GM19240 (cell line): ENCODE measurements around the gene ROGDI.
A peak's percentile ranks its signal among the peaks of the same experiment; 100 is the strongest.

Experiments used
- DNase-seq: peaks from one replicate; pipeline ENCODE4 v3.0.0; 2011; ENCODE audit warnings: low spot score; ENCODE audit not compliant: insufficient read length

The ROGDI gene

DNA sequence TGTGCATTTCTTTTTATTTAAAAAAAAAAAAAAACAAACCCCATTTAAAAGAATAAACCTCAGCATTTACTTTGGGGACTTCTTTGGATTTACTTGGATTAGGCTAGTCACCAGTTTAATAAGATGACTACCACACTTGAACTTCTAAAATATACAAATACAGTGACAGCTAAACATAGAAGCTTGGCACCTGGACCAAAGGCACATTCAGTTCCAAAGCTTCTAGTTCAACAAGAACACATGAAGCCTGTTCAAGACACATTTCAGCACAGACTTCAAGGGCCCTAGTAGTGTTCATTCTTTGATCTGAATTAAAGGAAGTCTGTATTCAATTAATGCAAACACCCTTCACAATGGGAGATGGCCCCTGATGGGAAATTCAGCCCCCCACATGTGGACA lies 11.6 kb upstream of the ROGDI start:
- no peak for DNase-seq

DNA sequence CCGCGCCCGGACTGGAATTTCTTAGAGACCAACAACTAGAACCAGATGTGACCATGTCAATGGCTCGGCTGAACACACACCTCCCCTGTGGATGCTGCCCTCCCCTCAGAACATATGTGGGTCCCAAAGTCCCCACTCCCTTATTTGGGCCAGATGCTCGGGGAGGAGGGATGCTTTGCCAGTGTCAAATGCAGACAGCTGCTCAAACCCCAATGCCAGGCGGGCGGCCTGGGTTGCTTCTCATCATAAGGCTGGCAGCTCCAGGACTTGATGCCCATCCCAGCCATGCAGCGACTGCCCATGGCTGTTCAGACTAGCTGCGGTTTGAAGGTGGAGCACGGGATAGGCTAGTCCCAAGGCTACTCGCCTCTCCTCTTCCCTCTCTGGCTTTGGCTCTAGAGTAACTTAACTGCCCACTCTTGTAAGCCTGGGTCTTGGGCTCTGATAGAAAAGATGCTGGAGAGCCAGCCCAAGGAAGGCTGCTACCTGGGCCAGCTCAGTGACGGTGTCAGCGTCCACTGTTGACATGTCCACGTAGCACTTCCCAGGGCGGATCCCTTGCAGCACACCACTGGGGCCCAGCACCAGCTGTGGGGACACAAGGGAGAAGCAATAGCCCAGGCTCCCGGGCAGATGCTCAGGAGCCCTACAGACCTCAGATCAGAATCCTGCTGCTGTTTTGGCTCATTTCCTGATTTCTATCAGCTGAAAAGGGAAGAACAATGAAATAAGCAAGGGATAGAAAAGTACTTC lies 11.0 kb upstream of the ROGDI start:
- DNase-seq, result no peak

DNA sequence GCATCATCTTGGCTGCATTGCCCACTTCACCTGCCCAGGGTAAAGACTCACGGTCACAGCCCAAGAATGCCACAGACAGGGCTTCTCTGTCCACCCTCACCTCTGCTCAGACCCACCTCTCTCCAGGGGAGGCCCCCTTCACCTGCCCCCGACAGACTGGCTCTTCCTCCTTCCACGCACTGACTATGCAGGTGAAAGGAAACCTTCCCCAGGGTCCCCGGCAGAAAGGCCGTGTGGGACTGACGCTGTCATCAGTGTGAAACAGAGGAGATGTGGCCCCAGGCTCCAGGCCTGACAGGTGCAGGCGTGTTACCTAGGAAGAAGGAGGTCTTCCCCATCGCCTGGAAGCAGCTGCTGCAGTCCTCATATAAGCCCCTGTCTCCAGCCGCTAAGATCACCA lies 9.3 kb upstream of the ROGDI start:
- no peak for DNase-seq

DNA sequence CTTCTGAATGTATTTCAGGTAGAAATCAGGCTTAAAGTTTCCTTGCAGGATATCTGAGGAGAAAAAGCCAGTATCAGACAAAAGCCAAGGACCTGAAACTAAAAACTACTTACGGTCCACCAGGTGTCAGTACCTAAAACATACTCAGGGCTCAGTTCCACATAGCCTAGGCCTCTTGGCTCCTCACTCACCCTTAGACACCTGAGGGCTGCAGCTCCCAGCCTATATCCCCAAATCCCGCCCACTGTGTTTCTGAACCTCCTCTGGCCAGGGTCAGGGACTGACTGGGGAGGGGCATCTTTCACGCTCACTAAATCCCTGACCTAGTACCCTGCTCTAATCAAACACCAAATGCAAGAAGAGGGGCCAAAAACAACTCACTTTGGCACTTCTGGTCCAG lies 8.8 kb upstream of the ROGDI start:
- DNase-seq, result no peak

DNA sequence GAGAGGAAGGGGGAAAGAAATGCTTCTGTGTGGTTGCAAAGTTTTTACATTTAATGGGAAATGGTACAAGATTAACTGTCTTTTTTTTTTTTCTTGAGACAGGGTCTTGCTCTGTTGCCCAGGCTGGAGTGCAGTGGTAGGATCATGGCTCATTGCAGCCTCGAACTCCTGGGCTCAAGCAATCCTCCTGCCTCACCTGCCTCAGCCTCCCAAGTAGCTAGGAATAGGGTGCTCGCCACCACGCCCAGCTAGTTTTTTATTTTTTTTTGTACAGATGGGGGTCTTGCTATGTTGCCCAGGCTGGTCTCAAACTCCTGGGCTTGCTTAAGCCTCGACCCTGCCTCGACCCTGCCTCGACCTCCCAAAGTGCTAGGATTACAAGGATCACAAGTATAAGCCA lies 3.8 kb upstream of the ROGDI start:
- DNase-seq, result no peak

DNA sequence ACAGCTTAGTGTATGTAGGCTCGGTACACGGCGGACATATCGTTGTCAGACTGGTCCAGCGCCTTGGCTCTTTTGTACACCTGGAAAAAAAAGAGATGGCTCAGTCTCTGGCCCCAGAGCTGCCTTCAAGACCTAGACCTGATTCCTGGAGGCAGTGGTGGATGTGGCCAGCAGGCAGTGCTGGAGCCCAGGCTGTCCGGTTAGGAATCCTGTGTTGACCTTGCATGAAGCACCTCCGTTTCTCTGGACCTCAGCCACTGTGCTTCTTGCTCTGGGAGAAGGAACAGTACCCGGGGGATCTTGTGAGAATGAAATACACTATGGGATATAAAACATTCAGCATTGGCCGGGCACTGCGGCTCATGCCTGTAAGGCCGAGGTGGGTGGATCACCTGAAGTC lies 2.8 kb upstream of the ROGDI start:
- DNase-seq, result no peak

DNA sequence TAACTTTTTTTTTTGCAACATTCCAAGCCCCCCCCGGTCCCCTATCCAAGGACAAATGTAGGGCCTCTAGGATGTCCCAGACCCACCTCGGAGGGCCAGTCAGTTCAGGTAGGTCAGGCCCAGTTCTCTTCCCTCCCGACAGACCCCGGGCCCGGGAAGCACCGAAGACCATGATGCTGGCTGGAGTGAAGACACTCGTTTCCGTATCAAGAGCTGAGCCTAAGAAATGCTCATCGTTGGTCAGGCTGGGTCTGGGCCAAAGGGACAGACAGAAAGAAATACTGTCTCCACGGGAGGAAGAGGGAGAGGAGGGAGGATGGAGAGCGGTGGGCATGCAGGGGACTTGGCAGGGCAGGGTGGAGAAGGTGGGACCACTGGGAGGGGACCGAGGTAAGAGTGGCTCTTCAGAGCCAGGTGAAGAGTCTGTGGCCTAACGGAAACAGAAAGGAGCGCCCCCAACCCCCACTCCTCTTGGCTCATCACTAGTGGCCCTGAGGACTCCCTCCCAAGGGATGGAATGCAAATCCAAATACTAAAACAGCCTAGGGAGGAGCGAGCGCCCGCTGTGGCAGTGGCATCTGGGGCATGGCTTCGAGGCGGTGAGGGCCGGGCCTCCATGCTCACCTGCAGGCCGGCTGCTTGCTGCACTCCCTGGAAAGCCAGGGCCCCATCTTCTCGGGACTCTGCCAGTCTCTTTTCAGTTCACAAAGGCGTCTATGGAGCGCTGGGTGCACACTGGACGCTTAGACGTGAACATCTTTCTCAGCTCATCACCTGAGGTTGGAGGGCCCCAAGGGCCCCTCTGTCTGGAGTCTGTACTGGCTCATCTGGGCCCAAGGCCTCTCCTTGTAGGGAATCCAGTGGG lies 1.7 kb upstream of the ROGDI start:
- DNase-seq, result no peak

DNA sequence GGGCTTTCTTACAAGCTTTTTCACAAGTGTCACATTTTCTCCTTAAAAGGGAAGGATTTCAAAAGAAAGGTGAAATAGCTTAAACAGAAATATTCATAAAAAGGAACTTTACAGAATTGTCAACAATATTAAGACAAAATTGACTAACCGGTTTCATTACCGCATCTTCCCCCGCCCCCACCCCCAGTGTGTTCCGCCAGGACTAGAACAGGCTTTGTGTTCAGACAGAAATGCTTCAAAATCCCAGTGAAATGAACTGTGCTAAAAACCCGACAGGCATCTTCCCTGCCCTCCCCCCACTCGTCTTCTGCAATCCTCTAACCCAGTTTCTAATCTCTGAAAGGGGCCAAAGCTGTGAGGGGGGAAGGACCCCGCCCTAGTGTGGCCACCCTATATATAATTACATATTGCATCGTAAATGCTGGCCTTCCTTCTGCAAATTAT lies 990 bp upstream of the ROGDI start:
- no peak for DNase-seq

DNA sequence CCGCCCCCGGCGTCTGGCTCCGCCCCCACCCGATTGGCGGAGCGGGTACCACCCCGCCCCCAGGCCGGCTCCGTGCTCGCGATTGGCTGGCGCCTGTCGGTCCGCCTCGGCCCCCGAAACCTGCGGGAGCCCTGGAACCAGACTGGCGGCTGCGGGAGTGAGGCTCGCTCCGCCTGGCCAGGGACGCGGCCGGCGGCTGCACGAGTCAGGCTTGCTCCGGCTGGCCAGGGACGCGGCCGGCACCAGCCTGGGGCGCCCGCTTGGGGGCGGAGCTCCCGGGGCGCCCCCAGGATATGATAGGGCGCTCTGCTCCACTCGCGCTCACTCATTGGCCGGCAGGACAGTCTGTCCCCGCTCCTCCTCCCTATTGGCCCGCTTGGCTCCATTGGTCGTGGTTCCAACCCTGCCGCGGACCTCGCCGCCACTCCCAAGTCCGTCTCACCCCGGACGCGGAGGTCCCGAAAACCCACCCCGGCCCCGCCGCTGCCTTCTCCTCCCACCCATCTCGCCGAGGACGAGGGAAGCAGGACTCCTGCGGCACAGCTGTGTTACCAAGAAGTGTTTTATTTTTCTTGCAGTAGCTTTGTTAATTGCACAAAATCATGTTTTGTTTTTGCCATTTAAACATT lies 340 bp upstream of the ROGDI start:
- DNase-seq, result peak; percentile 89

DNA sequence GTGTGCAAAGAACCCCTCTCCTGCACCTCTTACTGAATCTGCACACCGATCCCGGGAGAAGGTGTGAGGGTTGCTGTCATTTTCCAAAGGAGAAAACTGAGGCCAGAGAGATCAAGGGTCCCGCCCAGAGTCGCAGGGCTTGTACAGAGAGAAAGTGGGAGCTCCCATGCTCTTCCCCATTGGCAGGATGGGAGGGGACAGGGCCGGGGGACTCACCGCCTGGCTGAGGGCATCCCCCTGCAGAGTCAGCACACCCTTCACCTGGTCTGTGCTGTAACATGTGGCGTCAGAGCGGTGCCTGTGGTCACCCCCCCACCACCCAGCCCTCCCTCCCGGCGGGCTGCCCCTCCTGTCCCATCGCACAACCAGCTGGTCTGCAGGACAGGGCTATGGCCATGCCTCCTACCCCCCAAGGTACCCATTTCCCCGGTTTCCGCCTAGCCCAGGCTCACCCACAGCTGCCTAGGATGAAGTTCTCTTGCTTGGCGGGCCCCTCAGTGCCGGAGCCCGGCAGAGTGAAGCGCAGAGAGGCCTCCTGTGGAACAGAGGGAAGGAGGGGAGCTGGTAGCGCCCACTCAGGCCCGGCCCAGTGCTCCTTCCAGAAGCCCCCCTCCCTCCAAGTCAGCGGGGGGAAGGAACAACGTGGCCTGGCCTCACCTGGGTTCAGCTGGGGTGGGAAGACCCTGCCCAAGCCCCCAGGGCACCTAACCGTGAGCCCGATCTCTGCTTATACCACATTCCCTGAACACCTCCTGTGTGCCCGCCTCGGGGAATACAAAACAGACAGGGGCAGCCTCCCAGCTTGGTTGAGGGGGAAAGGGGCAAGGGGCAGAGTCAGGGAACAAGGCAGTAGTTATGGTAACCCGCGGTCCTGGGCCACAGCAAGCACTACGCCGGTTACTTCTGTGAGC lies 1.1 kb downstream of the ROGDI start:
- no peak for DNase-seq

DNA sequence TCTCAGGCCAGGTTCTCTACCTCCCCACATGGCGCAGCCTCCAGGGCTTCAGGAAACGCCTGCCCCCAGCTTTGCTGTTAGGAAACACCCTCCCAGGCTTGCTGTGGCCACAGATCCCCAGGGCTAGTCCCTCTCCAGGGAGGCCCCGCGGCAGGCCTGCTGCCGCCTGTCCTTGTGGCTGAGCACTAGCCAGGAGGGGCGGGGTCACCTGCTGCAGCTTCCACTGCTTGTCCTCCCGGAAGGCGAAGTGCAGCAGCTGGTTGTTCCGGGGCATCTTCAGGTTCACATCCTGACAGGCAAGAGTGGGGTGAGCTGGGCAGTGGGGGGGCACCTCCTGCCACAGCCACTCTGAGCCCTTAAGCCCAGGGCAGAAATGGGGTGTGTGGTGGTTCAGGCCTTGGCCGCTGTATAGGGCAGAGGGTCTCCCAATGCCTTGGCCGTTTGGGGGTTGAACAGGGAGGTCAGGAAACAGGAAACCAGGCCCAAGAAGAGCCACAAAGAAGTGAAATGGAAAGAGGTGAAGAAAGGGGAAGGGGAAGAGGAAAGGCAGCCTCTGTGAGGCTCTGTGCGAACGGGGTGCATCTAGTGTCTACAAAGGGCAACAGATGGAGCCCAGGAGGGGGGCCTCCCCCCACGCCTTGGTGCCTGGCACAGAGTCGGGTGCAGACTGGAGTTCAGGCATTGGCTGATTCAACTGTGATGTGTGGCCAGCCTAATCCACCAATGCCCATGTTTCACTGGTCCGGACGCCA lies 2.0 kb downstream of the ROGDI start:
- no peak for DNase-seq

DNA sequence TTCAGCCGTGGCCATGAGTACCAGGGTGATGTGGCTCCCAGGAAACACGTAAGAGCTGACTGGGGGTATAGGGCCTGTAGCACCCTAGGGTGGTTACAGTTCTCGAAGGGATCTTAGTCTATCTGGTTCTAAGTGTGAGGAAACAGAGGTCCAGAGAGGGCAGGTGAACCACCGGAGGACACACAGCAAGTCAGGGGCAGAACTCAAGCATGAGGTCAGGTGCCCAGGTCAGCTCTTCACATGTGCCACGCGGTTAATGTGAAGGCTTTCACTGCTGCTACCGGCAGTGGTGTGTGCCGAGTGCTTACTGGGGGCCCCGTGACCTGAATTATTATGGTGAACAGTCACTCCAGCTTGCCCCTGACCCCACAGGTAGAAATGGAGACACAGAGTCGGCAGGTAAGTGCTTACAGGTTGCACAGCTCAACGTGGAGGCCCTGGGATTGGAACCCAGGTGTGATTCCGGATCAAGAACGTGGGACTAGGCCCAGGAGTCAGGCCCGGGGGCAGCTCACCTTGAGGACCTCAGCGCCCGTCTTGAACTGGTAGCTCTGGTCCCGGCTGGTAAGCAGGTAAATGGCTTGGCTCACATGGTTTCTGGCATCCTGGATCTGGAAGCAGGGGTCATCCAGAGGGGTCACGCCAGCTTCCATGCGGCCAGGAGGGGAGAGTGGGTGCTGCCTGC lies 3.1 kb downstream of the ROGDI start:
- DNase-seq, result no peak

DNA sequence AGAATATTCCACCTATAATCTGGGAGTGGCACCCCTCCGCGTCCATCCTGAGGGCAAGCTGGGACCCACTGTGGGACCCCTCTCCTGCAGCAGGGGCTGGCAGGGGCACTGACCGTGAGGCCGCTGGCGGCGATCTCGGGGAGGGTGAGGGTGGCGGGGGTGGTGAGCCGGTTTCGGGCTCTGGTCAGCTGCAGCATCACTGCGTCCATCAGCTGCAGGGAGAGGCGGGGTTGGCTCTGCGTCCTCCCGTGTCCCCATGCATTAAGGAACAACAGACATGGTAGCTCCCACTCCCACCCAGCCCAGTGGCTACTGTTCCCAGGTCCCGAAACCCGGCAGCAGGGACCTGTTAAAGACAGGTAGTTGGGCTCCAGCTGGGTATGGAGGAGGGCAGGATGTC lies 4.0 kb downstream of the ROGDI start:
- DNase-seq, result no peak

DNA sequence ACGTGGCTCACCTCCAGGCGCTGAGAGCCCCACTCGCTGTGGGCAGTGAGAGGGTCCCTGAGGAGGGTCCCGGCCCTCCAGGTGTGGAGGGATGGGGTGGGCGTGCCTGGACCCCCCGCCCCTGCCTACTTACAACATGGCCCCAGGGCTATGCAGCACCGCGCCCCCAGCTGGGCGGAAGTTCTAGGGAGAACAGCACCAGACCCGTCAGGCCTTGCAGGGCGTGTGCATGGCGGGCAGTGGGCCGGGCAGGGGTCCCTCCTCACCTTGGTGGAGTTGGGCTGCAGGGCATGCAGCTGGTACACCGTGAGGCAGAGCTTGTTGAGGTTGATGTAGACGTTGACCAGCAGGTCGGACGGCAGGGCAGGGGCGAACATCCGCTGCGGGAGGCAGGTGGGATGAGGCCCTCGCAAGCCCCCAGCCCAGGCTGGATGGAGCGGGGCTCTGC lies 4.6 kb downstream of the ROGDI start:
- no peak for DNase-seq

DNA sequence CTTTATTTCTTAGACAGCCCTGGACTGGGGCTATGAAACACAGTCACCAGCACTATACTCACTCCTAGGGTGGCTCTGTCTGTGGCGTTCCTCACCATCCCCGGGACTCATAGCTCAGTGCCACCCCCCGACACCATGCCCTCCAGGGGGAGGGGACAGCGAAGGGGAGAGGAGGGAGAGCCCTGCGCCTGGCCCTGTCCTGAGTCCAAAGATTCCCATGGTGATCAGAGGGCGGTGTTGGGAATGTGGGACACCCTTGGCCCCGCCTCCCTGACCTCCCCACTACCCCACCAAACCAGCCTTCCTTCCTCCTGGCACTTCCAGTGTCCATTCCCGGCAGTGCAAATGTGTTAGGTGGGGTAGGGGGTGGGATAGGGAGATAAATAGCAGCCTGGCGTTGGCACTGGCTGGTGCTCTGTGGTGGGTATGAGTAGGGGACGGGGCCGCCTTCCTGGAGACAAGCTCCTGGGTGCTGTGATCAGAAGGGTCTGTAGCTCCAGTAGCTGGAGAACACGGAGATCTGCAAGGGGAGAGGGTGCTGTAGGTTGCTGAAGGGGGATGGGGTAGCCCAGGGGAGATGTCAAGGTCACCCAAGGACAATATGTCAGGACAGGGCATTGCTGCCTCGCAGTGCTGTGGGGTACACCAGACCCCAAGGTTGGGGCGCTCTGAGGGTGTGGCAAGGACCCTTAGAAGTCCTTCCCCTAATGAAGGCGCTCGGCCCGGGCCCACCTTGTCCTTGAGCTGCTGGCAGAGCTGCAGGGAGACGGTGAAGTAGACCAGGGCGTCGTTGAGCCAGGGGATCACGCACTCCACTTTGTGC lies 5.2 kb downstream of the ROGDI start:
- DNase-seq, result no peak

DNA sequence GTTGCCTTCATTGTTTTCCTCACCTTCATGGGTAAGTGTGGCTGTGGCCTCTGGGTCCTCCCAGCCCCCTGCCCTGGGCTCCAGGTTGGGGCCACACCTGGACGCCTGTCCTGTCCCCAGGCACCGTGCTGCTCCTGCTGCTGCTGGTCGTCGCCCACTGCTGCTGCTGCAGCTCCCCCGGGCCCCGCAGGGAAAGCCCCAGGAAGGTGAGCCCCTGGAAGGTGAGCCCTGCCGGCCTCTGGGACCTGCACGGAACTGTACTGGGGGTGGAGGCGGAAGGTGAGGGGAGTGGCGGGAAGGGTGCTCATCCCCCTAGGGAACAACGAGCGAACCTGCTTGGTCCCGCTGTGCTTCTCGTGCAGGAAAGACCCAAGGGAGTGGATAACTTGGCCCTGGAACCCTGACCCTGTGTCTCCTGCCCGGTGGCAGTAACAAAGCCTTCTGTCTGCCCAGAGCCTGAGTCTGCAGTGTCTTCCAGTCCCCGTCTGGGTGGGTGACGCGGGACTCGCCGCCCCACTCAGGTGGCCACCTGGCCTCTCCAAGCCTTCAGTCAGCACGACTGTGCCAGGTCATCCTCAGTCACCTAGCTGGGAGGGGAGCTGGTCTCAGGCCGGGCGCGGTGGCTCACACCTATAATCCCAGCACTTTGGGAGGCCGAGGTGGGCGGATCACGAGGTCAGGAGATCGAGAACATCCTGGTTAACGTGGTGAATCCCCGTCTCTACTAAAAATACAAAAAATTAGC lies 6.4 kb downstream of the ROGDI start:
- no peak for DNase-seq

DNA sequence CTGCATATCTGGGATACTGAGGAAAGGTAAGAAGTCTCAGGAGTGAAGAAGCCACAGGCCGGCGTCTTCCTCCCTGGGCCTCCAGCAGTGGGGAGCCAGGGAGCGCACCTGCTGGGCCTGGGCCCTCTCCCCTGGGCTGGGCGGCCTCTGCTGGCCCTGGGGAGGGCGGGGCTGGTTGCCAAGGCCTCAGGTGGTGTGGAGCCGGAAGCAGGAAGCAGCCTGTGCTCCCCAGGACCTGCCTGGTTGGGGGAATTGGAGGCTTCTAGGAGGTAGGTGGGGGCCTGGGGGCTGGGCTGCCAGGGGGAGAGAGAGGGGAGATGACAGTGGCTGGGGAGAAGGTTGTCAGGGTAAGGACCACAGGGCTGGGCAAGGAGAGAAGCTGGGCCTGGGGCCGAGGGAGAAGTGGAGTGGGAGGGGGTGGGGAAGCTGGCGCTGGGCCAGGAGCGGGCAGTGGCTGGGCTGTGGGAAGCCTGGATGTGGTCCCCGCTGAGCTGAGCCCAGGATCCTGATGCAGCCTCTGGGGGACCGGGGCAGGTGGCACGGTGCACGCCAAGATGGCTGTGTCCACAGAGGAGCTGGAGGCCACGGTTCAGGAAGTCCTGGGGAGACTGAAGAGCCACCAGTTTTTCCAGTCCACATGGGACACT lies 7.1 kb downstream of the ROGDI start, which contains the start of gene SMIM22:
Gene SMIM22, plus strand, starts transcription at position 189 of the 647 bp plus-strand sequence. Its CDS starts 366 bp downstream, at position 555.
- no peak for DNase-seq
